IPS-18c (cell line): ENCODE measurements around the gene EP400.
A peak's percentile ranks its signal among the peaks of the same experiment; 100 is the strongest.

Source experiments
- H3K4me3 ChIP-seq: 2 replicates; pipeline ENCODE4 v1.7.0; 2013; ENCODE audit warnings: low read depth, mild to moderate bottlenecking, low read length, moderate library complexity; ENCODE audit not compliant: insufficient read depth
- H3K9me3 ChIP-seq: one replicate; pipeline ENCODE4 v1.6.1; 2013; ENCODE audit warnings: mild to moderate bottlenecking, low read length, moderate library complexity; ENCODE audit not compliant: control insufficient read depth, insufficient read depth

EP400 gene

DNA sequence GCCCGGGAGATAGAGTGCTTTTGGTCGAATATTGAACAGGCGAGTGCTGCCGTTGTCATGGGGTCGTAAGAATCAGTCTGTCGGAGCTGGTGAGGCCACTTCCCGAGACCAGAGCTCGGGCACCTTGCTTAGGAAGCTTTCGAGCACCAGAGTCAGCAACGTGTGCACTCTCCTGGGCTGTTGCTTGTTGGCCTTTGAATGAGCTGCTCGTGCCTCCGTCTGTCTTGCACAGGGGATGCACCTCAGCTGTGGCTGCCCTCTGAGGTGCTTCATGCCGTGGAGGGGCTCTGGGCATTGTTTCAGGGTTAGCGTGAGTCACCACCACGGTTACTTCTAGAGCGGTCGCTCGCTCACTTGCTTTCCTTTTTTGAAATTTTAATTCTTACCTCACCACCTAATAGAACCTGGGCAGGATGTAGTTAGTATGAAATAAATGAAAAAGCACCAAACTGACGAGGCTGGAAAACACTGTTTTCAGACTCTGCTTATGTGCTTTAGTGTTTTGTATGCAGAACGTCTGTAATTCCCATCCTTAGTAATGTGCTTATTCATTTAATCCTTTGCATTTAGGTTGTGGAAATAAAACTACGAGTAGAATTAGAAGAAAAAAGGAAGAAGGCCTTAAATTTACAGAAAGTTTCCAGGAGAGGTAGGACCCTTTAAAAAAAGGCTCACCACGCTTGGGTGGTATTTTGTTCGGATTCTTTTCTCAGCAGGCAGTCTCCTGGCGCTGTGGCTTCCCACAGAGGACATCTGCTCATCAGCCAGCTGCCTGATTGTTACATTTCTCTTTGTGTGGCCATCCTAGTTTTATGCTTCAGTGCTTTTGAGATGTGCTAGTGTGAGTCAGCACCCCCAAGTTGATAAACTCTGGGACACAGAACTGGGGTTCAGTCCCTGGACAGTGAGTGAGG lies 40.6 kb downstream of the EP400 start:
- Histone ChIP-seq H3K9me3 (peaks cover 2% of the 10 kb centered on the region), H3K4me3 (peak overlapping the region; percentile 24; the same call in 1 of the 2 replicates)

DNA sequence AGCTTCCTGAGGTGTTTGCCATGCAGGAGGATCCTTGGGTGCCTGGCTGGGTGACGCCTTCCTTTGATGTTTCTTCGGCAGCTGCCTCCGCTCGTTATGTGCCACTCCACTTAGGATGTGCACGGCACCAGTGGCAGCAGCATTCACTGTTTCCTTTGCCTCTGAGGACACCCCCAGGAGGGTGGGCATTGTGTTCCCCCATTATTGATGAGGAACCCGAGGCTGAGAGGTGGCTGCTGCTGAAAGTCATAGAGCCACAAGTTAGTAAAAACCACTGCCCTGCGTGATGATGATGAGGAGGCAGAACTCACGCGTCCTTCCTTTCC lies 41.2 kb downstream of the EP400 start:
- Histone ChIP-seq H3K9me3 (peaks cover 2% of the 10 kb centered on the region), H3K4me3 (peak overlapping the region; percentile 15; the same call in 1 of the 2 replicates)

DNA sequence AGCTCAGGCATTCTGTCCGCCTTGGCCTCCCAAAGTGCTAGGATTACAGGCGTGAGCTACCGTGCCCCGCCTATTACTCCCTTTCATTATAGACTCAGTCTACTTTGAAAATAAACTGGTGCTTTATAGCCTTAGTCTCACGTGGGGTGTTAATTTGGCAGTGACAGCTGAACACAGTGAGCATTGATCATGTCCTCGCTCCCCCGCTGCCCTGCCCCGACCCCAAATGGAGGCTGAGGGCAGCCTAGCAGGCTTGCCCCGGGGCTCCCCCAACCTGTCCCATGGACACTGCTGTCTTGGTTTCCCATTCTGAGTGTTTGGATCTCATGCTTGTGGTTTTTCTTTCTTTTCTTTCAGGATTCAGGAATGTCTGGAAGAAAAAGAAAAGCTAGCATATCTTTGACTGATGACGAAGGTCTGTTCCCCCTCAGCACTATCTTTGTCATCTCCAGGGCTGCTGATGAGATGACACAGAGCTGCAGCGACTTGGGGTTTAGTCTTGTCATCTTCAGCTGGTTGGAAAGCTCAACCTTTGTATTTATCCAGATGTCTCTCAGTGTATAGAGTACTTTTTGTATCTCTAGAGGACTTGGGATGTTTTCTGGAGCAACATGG lies 42.2 kb downstream of the EP400 start:
- no peak overlapping the region for H3K4me3 ChIP-seq
- peaks cover 2% of the 10 kb centered on the region for H3K9me3 ChIP-seq

DNA sequence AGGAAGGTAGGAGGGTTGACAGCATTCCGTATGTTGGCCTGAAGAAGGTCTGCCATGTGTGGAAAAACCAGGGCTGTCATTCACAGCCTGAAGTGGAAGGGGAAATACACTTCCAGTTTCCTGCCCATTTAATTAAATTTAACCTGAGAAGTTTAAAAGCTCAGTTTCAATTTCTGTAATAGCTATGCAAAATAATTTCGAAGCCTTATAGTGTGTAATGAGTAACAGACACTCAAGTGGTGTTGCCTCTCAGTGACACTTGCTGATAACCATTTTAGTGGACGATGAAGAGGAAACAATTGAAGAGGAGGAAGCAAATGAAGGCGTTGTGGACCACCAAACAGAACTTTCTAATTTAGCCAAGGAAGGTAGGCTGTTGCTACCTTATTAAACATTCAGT lies 44.8 kb downstream of the EP400 start:
- Histone ChIP-seq H3K4me3 (no peak overlapping the region), H3K9me3 (peaks cover 2% of the 10 kb centered on the region)

DNA sequence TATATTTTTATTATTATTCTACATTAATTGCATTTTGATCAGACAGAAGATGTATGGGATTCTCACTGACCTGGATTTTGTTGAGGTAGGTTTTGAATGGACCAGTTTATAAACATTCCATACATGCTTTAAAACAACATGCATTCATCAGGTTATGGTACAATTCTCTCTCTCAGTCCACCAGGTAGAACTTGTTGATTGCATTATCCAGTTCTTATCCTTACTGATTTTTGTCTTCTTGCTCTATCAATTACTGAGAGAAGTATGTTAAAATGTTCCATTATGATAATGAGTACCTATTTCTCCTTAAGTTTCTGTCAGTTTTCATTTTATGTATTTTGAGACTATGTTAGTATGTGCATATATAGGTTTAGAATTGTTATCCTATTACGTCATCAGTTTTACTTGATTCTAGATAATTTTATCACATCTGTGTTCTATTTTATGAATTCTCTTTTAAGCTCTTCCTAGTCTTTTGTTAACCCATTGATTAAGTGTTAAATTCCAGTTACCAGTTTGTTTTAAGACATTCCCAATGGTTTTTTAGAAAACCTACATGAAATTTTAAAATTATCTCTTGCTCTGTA lies 50.6 kb downstream of the EP400 start:
- Histone ChIP-seq H3K9me3 (no peaks in the 10 kb centered on the region), H3K4me3 (no peak overlapping the region)

DNA sequence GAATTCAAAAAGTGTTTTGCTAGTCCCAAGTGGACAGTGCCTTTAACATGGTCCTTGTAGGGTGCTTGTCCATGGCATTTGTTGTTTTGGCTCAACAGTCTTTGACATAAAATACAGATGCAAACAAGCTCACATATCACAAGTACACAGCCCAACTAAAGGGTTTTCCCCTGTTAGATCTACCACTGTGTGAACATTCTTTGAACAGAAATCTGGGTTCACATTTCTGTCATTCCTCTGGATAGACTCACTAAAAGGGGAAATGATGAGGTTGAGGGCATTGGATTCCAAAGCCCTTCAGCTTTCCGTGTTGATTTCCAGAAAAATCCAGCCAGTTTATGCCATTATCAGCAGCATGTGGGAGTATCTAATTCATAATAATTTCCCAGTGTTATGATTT lies 54.1 kb downstream of the EP400 start:
- Histone ChIP-seq H3K9me3 (no peaks in the 10 kb centered on the region), H3K4me3 (no peak overlapping the region)

DNA sequence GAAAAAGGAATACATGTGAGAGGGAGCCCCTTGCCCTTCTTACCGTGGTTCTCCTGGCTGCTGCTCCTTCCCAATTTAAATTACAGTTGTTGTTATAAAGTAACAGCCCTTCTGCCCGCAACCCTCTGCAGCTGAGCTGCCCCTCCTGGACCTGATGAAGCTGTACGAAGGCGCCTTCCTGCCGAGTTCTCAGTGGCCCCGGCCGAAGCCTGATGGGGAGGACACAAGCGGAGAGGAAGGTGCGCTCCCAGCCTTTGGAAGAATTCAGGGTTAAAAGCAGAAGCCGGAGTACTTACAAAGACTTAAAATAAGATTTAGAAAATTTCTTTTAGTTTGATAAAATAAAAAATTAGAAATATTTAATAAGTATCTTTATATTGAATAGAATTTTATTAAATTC lies 55.2 kb downstream of the EP400 start:
- no peak overlapping the region for H3K4me3 ChIP-seq
- no peaks in the 10 kb centered on the region for H3K9me3 ChIP-seq

DNA sequence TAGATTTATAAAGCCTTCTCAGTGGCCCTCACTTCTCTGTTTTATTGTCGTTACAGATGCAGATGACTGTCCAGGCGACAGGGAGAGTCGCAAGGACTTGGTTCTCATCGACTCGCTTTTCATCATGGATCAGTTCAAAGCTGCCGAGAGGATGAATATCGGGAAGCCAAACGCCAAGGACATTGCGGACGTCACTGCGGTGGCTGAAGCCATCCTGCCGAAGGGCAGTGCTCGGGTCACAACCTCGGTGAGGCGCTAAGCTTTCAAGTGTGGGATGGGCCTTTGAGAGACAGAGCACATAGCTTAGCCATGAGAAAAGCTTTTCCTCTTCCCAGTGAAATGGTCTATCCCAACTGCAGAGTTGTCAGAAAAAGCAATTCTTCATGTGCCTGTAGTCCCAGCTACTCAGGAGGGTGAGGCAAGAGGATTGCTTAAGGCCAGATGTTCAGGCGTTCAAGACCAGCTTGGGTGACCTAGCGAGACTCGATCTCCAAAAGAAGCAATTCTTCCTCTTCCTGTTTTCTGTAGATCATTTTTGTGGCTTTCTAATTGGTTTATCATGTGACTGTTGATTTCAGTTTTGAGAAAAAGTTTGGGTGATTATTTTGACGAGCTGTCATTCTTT lies 56.4 kb downstream of the EP400 start:
- Histone ChIP-seq H3K4me3 (no peak overlapping the region), H3K9me3 (no peaks in the 10 kb centered on the region)

DNA sequence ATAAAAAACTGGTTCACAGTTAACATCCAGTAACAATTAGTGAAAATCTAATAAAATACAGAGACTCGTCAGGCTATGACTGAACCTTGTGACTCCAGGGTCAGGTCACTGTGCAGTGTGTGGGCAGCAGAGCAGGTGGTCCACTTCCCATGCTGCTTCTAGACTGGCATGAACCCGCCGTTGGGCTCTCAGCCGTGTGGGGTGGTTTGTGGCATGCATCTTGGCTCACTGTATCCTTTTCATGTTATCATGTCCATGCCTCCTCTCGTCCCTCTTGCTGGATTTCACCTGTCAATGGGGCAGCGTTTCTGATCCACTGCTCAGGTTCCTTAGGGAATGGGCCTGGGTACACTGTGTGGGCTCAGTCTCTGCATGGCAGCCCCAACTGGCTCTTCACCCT lies 57.3 kb downstream of the EP400 start:
- Histone ChIP-seq H3K9me3 (no peaks in the 10 kb centered on the region), H3K4me3 (no peak overlapping the region)

DNA sequence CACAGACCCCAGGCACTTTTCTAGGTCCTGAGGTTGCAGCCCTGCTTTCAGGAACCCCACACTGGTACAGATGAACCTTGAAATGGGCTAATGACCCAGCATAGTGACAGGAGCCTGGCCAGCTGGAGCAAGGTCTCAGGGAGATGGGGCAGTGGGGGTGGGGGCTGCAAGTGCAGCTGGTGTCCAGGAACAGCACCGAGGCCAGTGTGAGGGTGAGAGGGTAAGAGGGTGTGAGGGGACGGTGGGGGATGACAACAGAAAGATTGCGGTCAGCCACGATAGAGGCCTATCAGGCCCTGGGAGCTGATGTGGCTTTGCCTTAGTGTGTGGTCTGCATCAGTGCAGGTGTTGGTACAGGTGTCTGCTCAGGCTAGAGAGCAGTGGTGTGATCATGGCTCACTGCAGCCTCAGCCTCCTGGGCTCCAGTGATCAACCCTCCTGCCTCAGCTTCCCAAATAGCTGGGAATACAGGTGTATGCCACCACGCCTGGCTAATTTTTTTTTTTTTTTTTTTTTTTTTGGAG lies 59.7 kb downstream of the EP400 start:
- Histone ChIP-seq H3K4me3 (no peak overlapping the region), H3K9me3 (no peaks in the 10 kb centered on the region)

DNA sequence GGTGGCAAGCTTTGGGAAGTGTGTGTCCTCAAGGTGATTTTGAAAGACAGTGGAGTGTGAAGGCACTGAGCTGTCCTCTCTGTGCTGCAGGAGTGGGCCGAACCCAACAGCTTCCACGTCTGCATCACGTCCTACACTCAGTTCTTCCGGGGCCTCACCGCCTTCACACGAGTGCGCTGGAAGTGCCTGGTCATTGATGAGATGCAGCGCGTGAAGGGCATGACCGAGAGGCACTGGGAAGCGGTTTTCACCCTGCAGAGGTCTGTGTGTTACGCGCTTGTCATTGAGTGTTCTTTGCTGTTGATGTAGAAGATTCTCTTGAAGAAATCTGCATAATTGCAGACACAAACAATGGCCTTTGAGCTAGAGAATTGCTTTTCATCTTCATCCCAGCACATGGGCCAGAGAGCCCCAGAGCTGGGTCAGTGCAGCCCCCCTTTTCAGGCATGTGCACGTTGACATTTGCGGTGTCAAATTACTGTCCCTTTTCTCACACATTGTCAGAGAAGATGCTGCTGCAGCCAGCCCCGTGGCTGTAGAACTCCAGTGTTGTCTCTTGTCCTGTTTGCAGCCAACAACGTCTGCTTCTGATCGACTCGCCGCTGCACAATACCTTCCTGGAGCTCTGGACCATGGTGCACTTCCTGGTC lies 63.3 kb downstream of the EP400 start:
- Histone ChIP-seq H3K4me3 (no peak overlapping the region), H3K9me3 (no peaks in the 10 kb centered on the region)

DNA sequence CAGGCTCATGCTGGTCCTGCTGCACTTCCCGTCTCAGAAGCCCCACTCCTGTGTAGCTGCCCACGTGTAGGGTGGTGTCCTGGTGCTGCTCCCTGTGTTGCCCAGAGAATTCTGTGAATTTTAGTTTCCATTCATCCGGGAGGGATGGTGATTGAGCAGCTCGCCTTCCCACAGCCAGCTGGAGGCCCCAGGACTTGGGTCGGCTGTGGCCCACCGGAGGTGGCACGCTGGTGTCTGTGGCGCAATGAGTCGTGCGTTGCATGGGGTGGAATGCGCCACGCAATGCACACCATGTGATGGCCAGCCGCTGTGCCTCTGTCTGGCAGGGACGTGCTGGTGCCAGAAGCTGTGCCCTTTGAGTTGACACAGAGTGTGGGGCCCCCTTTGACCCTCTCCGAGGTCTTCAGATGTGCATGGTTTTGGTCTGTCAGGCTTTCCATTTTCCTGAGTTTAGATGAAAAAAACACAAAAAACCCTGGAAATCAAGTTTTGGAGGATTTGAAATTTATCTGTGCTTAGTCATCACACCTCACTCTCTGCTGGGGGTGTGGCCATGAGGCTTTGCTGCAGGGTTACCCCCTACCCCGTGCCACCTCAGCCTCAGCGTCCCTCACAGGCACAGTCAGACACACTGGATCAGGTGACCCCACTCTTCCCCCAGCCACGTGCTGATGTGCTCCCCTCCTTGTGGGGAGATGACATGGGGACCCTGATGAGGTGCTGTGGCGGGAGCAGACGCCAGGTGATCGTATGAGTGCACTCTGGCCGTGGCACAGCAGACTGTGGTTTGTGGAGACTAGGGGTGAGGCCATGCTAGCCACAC lies 64.6 kb downstream of the EP400 start:
- Histone ChIP-seq H3K4me3 (no peak overlapping the region), H3K9me3 (no peaks in the 10 kb centered on the region)

DNA sequence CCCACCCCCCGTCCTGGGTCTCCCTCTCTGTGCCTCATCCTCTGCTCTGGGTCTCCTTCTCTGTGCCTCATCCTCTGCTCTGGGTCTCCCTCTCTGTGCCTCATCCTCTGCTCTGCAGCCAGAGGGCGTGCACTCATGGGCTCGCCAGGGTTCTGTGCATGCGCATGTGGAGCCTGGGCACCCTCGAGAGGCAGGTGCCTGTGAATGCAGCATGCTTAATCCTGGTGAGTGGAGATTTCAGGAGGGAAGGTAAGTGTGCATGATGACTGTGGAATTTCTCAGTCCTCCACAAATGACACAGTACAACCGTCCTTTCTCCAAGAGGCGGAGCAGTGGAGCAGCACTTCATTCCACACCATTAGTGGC lies 65.2 kb downstream of the EP400 start:
- Histone ChIP-seq H3K4me3 (no peak overlapping the region), H3K9me3 (no peaks in the 10 kb centered on the region)

DNA sequence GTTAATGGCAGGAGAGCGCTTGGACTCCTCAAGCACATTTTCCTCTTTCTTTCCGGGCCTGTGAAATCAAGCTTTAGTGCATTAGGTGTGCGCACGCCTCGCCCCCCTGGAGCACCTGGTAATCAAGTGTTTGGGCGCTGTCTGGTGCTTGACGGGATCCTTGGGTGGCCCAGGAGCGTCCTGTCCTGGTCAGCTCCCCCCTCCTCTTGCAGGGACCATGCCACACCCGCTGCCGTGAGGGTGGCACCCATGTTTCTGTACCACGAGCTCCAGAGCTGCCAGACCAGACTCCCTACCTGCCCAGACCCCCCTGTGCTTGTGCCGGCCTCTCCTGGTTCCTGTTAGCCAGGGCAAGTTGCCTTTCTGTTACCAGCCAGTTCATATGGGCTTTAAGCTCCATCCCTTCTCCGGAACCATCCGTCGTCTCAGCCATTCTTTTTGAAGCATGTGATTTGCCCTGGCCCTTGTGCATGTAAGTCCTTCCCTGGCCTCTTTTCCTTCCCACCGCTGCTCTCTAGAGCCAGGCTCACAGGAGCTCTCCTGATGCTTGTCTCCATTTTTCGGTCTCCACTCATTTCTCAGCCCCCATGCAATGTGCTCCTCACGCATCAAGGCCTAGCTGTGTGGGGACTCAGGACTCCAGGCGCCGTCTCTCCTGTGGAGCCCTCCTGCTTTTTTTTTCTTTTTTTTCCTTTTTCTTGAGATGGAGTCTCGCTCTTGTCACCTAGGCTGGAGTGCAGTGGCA lies 66.1 kb downstream of the EP400 start:
- Histone ChIP-seq H3K4me3 (no peak overlapping the region), H3K9me3 (no peaks in the 10 kb centered on the region)

DNA sequence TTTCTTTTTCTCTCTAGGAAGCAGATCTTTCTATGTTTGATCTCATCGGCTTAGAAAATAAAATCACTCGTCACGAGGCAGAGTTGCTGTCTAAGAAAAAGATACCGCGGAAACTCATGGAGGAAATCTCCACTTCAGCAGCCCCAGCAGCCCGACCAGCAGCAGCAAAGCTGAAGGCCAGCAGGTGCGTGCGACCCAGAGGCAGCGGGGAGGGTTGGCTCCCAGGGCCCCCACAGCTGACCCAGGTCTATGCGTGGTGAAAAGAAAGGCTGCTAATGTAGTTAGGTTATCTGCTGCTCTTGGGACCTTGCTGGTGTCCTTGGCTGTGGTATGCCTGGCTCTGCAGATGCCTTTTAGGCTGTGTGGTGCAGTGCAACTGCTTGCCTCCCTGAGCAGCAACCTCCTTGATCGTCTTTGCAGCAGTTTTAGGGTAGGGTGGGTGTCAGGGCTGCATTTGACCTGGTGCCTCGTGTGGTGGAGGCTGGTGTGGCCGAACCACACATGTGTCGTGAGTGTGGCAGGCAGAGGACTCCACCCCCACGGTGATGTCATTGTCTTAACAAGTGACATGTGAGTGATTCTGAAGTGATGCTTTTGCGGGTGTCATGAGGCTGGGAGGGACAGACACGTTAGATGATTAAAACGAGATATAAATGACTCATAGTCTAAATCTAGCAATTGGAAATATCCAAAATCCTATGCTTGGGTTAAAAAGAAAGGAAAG lies 68.6 kb downstream of the EP400 start:
- Histone ChIP-seq H3K9me3 (no peaks in the 10 kb centered on the region), H3K4me3 (no peak overlapping the region; the same call in 1 of the 2 replicates)
